NCI-H2081 (cell line): ENCODE data around the gene FAHD1.
A peak's percentile ranks its signal among the peaks of the same experiment; 100 is the strongest.
"Not testable (repeated sequence)": the region's sequence is repeated elsewhere in the genome, so short reads cannot be mapped to it uniquely, and the experiment has no call there.

ENCODE experiments used
- DNase-seq, 2 experiments: peaks; one replicate each; lab custom pipeline; 2025; lab: John Stamatoyannopoulos, UW

Gene FAHD1

GRCh38 chr16:1789643-1790045, 37.4 kb upstream of the FAHD1 start:
- no peak for DNase-seq

DNA sequence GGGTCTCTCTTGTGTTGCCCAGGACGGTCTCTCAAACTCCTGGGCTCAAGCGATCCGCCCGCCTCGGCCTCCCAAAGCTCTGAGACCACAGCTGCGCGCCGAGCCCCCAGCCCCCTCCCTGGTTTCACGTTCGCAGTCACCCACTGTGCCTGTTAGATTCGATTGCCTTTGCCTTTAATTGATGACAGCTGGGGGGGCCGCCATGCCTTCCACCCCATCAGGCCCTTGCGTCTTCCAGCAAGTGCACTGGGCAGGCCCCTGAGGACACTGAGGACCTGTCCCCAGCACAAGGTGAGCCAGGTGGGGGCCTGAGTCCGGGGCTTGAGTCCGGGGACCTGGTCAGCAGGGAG, 36.8 kb upstream of the FAHD1 start:
- no peak for DNase-seq

DNA sequence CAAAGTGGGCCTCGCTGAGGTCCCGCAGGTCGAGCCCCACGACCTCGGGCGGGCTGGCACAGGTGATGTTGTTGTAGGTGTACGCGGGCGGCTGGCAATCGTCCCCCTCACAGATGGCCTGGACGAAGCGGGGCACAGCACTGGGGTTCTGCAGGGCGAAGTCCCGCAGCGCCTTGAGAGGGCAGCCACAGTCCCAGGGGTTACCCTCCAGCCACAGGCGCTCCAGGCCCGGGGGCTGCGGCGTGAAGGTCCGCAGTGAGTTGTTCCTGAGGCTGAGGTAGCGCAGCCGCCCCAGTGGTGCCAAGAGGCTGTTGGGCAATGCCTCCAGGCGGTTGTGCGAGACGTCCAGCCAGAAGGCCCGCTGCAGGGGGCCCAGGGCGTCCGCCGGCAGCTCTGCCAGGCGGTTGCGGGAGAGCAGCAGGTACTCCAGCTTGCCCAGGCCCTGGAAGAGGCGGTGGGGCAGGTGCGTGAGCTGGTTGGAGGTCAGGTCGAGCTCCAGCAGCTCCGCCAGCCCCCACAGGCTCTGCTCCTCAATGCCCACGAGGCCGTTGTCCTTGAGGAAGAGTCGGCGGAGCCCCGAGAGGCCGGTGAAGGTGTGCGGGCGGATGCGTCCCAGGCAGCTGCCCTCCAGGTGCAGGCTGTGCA, 36.3 kb upstream of the FAHD1 start:
- no peak for DNase-seq

- DNase-seq: no peak
These were observed 35.6 kb upstream of the FAHD1 start for GRCh38 chr16:1791256-1791942.

DNA sequence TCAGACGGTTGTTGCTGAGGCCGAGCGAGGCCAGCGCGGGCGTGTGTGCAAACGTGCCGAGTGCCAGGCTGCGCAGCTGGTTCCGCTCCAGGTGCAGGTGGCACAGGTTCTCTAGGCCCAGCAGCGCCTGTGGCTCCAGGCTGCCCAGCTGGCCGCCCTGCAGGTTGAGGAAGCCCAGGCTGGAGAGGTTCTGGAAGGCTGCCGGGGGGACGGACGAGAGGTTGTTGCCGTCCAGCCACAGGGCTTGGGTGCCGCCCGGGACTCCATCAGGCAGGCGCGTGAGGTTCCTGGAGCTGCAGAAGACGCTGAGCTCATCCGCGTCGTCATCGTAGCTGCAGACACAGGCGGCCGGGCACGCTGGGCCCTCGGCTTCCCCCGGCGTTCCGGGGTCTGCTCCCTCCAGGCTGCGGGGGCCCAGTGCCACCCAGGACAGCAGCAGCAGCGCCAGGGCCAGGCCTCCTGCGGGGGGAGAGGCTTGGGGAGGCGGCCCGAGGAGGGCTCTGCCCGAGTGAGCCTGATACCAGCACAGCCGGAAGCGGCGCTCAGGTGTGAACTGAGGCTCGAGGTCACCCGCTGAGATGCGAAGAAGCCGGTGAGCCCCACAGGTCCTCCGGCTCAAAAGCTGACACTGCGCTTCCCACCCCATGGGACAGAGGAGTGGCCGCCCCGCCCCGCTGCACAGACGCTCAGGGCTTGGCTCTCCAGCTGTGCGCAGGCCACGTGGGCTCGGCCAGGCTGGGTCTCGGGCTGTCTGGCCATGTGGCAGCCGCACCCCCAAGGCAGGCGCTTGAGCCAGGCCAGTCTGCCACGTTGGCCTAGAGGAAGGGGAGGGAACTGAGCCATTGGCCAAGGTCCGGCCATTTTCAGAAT, 34.8 kb upstream of the FAHD1 start:
- no peak for DNase-seq

DNA sequence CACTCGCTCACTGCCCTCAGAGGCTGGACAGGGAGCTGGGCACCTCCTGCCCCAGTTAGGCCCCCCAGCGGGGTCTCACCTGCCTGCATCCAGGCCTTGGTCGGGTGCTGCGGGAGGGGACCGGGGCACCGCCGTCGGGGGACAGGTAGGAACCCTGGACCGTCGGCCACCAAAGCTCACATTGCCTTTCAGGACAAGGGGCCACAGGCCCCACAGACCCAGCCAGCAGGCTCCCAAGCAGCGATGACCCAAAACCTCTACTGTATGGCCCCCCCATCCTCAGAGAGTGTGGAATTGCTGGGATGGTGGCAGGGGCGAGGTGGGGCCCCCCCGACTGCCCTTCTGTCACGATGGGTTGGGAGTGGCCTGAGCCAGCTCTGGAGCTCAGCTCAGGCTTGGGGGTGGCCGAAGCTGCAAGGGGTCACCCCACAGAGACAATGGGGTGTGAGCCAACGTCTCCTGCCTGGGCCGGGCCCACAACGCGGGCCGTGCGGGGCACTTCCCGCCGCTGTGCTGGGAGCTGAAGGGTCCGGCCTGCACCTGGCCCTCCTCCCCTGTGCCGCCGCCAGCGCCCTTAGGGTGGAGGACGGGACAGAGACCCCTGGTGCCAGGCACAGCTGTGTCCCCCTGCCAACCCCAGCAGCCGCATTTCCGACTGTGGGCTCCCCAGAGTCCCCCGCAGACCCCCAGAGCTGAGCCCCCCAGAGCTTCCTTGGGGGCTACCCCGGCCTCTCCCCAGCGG, 34.0 kb upstream of the FAHD1 start:
- no peak for DNase-seq

- no peak for DNase-seq
These were observed 33.3 kb upstream of the FAHD1 start, which contains the start of gene IGFALS for GRCh38 chr16:1793578-1794220. TSS of gene IGFALS (minus strand) at chr16:1793705. CDS start at chr16:1793652, 53 bp downstream.

DNA sequence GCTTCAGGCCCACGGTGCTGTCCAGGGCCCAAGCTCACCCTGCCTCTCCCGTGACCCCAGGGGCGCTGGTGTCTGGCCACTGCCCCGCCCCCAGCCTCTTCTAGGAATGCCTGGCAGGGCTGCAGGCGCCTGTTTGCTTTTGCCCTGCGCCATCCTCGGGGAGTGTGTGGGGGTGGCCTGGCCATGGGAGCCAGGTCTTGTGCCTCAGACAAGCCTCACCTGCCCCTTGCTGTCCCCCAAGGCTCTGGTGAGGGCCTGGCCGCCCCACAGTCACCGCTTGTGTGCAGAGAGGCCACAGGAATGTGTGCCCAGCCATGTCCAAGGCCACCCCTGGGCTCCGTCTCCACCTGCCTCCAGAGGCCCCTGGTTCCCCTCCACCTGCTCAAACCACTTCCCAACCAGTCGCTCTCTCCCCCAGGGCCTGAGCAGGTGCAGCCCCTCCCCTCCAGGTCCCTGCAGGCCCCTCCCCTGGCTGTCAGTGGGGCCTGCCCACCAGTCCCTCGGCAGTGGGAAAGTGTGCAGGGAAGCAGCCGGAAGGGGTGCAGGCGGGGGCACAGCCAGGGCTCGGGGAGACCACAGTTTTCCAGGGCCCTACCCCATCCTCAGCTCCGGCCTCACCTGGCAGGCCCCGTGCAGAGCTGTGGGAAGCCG, 32.7 kb upstream of the FAHD1 start:
- no peak for DNase-seq

GRCh38 chr16:1794908-1795666, 31.9 kb upstream of the FAHD1 start:
- no peak for DNase-seq

GRCh38 chr16:1799263-1799662, 27.7 kb upstream of the FAHD1 start:
- DNase-seq: not testable (repeated sequence)

DNA sequence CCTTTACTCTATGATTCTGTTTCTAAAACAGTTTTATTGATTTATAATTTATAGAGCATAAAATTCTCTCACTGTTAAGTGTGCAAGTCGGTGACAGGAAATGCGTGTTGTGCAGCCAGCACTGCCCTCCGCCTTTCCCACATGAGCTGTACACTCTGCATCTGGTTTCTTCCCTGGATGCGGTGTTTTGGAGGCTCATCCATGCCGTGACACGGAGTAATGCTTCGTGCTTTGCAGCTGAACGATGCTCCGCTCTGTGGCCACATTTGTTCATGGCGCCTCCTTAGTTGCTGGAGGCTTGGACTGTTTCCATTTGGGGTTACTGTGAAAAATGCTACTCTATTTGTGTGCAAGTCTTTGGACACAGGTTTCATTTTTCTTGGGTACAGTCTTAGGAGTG, 26.3 kb upstream of the FAHD1 start:
- no peak for DNase-seq

- no peak for DNase-seq
These were observed 19.4 kb upstream of the FAHD1 start for GRCh38 chr16:1807626-1808025.

DNA sequence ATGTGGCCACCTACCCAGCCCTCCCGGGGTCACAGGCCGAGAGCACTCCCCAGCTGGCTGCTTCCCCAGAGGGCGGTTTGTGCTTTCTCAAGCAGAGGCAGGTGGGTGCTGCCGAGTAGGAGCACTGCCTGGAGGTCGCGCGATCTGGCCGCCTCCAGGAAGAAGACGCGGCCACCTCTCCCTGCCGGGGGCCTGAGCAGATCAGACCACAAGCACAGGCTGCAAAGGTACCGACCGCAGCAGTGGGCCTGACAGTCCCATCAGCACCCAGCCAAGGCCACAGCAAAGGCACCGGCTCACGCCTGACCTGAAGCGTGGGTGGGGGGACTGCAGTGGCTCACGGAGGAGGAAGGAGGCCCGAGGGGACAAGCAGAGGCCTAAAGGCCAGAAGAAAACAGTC, 18.3 kb upstream of the FAHD1 start:
- DNase-seq: no peak

DNA sequence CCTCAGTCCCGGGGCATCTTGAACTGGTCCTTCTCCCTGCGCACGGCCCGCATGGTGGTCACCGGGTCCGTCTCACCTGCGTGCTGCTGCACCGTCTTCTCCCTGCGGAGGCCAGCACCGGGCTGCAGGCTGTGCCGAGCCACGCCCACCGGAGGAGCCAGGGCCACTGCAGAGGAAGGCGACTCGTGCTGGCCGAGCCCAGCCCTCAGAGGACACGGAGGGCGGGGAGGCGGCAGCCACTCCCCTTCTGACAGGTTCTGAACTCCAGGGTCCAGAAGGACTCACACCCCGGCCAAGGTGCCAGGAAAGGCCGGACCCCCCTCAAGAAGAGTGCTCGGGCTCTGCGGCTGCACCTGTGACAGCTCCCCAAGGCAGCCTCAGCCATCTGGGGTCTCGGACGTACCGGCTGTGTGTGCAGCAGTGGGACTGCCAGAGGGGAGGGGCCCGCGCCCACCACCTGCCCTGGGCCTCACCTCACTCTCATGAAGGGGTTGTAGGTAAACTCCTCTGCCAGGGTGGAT, 17.7 kb upstream of the FAHD1 start:
- DNase-seq: no peak

GRCh38 chr16:1810106-1810505, 16.9 kb upstream of the FAHD1 start:
- no peak for DNase-seq

DNA sequence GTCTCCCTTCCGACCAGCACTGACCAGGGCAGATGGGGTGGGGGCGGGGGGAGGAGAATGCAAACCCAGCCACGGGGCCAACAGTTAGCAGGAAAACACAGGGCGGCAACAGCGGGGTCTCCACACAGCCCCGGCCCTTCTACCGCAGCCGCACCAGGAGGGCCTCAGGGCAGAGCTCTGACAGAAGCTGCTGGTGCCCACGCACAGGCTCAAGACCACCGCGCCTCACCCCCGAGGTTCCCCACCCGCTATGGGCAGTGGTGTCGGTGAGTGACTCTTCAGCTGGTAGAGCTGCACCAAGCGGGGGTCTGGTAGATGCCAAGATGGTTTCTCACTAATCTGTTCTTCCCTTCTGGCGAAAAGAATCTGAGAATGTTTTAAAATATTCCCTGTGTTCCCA, 16.5 kb upstream of the FAHD1 start:
- no peak for DNase-seq

GRCh38 chr16:1812732-1813163, 14.3 kb upstream of the FAHD1 start:
- peak; percentile 71 to 87 for DNase-seq

GRCh38 chr16:1815461-1815860, 11.5 kb upstream of the FAHD1 start:
- DNase-seq: no peak

DNA sequence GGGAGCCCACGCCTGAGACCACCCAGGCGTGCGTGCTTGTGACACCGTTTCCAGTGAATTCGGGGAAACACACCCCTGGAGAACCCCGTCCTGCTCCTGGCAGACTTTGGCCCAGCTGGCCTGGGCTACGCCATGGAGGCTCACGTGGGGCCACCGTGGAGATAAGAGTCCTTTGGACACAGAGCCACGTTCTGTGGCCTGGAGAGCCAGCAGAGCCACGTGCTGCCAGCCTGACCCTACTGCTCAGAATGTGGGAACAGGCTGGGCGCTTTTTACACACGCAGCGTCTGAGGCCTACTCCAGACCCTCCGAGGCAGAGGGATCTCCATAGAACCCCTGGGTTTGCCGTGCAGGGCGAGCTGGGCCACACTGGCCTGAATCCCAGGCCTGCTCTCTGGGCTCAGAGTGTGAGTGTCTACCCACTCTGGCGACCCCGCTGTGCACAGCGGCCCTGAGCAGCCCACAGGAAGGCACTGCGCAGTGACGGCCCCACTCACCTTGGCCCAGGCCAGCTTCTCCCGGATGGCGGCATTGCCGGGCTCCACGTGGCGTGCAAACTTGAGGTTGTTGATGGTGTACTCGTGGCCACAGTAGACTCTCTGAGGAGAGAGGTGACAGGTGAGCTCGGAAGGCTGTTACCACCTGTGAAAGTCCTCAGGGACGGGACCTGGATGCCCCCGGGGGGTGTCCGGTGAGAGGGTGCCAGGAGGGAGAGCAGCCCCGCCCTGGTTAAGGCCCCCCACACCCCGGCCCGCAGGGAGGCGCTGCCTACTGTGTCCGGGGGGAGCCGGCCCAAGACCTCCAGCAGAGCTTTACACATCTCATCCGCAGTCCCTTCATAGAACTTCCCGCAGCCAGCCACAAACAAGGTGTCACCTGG, 10.4 kb upstream of the FAHD1 start:
- DNase-seq: no peak
